Measurements from ENCODE around the gene SPDYE4.

The SPDYE4 gene

DNA sequence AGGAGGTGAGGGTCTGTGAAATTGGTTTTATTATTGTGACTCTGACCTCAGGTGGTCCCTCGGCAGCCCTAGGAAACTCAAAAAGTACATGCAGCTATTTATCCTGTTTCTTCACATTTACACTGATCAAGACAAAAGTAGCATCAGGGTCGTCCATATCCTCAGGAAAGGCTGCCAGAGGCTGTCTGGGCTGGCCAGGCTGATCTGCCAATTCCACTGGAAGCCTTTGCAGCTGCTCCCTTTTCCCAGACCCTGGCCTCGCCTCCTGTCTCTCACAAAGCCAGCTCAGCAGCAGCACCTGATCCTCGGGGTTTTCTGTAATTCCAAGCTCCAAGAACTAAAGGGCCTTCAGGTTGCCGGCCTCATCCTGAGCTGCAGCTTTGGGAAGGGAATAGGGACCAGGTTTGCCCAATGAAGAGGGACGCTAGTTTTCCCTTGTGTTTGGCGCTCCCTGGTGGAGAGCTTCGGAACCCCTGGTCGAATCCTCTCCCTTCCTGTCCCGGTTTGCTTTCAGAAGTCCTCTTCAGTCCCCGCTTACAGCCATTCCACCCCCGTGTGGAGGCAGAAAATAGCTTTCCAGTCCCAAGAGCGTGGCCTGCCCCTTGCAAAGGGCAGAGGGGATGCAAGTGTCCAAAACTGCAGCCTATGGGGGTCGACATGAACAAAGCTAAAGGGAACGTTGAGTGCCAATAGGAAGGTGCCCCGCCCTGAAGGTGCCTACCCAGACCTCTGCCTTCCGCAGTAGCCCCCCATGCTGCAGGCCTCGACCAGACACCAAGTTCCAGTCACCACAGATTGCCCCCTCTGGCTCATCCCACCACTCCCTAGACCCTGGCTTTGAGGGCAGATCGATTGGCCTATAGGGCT, 27.4 kb upstream of the SPDYE4 start:
- DNase-seq (ENCODE audit: low spot score) = peak; percentile 34

DNA sequence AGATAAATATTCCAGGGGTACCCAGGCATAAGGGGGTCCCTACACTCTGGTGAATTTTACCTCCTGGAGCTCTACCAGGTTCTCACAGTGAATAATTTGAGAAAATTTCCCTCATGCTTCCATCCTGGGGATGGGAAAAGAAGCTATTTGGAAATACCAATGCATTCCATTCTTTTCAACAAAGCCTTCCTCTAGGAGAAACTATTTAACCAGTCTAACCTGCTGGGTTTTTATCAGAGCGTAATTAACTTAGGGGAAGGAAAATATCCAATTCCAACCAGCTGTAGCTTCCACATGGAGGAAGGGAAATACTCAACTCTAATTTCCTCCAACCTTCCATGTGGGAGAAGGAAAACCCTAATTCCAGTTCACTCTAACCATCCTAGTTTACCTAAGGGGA, 23.8 kb upstream of the SPDYE4 start:
- DNase-seq (ENCODE audit: low spot score) = no peak

DNA sequence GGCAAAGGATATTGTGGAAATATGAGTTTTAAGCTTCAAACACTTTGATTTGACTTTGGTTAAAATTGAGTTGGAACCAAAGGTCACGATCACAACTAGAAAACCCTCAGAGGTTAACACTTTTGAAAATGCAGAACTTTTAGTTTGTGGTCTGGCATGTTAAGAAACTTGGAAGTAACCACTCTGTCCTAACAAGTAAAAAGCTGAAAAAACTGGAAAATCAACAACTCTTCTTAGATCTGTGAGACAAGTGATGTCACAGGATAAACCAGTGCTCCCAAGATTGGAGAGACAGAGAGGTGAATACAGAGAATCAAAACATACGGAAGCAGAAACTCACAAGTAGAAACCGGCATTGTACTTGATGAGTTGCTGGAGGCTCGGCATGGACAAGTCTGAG, 23.4 kb upstream of the SPDYE4 start:
- no peak for DNase-seq (ENCODE audit: low spot score)

DNA sequence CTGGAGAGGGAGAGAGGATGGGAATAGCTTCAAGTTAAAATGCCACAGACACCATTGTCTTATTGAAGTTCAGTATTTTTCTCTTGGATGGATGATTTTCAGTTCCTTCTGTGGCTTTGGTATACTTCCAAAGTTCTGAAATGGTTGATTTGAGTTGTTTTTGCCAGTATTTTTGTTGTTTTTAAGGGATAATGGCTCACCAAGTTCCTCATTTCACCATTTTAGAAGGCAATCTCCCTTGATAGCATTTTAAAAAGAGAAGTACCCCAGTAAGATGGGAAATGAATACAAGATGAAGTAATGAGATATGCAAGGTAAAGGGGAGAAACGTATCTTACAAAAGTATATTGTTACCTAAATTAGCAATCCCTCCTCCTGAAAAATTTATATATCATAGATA, 18.5 kb upstream of the SPDYE4 start:
- DNase-seq (ENCODE audit: low spot score) = no peak

DNA sequence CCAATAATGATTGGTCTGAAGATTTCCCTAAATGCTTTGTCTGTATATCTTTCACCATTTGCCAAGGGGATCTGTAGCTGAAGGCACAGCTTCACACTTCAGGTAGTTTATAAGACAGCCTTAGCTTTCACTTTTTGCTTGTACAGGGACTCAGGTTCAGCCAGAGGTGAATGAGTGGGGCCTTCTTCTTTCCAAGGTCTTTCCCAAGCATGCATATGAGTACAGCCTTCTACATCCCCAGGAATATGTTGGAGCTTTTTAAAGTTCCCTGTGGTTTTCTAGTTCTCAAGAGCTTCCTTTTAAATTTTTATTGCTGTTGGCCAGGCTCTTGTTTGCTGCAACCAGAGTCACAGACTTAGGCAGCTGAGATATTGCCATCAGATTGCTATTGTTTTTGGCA, 17.9 kb upstream of the SPDYE4 start:
- no peak for DNase-seq (ENCODE audit: low spot score)

DNA sequence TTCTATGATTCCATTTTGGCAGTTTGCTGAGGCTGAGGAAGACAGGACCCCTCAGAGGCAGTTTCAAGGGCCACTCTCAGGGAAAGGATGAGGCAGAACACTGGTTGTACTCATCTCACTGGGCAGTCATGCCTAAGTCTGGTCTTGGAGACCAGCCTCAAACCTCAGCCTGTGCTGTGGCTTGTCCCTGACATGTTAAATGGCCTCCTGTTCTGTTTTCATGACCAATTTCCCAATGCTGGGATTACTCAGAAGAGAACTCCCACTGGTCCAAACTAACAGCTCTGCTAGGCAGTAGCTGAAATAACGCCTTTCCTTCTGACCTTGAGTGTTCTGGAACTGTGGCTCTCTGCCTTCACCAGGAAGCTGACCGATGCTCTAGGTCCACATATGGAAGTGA, 8.4 kb upstream of the SPDYE4 start:
- DNase-seq (ENCODE audit: low spot score) = no peak

DNA sequence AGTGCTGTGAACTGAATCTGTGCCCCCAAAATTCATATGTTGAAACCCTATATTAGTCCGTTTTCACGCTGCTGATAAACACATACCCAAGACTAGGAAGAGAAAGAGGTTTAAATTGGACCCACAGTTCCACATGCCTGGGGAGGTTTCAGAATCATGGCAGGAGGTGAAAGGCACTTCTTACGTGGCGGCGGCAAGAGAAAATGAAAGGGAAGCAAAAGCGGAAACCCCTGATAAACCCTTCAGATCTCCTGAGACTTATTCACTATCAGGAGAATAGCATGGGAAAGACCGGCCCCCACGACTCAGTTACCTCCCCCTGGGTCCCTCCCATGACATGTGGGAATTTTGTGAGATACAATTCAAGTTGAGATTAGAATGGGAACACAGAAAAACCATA, 3.7 kb upstream of the SPDYE4 start:
- no peak for DNase-seq (ENCODE audit: low spot score)

DNA sequence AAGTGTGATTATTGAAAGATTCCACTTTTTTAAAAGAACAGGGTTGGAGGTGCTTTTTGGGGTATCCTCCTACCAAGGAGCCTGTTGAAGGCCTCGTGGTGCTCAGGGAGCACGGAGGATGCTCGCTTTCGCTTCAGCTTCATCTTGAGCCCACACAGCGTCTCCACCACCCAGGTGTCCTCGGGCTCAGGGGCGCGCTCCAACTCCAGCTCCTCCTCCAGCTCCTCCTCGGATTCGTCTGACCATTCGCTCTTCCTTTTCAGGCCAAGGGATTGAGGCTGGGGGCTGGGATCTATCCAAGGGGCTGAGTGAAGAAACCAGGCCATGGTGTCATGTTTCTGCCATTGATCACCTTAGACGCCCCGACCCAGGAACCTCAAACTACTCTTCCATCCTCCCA, 1.2 kb downstream of the SPDYE4 start:
- no peak for DNase-seq (ENCODE audit: low spot score)

DNA sequence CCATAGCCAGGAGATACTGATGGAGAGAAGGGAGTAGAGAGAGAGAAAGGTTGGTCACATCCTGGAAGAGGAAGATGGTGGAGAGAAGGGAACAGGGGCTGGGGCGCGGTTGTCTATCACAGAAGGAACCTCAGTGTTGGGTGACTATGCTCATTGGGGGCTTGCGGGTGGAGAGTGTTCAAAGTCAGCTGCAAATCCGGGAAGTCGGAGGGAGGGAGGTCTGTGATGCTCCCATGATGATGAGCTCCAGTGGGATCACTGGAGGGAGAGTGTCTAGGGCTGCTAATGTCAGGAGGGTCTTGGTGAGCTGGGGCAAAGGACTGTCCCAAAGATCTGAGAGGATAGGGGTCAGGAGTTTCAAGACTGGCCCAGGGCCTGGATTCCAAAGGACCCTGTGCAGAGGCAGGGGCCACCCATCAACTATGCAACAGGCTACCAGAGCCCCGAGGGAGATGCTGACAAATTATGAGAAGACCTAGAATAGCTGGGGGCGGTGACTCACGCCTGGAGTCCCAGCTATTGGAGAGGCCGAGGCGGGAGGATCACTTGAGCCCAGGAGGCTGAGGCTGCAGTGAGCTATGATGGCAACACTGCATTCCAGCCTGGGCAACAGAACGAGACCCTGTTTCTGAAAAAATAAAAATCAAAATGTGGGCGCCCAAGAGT, 2.6 kb downstream of the SPDYE4 start:
- DNase-seq (ENCODE audit: low spot score) = no peak

DNA sequence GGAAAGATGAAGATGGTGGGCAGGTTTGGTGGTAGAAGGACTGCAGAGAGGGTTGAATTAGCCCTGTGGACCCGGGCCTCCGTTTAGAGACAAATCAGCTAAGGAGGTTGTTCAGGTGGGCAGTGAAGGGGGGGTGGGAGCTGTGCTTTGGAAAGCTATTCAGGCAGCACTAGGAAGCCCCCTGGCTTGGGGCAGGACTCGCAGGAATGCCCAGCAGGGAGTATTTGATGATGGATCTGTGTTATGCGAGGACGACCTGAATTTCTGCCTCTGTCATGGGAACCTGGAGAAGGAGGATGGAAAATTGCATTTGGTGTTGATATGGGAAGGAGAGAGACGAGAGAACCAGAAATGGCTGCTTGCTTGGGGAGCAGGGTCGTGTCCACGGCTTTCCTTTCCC, 3.5 kb downstream of the SPDYE4 start:
- DNase-seq (ENCODE audit: low spot score) = no peak

DNA sequence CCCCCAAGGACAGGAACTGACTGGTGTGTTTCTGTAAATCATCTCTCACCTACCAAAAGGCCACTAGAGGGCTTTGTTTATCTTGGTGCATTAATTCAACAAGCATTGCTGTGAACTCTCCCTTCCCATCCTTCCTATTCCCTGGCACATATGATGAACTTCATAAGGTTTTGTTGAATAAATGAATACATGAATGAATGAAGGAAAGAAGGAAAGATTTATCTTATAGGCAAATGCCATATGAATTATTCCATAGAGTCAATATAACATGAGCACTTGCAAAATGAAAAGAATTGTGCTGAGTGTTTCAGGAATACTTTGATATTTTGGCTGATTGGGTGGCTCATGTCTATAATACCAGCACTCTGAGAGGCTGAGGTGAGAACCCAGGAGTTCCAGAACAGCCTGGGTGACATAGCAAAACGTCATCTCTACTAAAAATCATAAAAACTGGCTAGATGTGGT, 4.3 kb downstream of the SPDYE4 start:
- peak; percentile 52 for DNase-seq (ENCODE audit: low spot score)

DNA sequence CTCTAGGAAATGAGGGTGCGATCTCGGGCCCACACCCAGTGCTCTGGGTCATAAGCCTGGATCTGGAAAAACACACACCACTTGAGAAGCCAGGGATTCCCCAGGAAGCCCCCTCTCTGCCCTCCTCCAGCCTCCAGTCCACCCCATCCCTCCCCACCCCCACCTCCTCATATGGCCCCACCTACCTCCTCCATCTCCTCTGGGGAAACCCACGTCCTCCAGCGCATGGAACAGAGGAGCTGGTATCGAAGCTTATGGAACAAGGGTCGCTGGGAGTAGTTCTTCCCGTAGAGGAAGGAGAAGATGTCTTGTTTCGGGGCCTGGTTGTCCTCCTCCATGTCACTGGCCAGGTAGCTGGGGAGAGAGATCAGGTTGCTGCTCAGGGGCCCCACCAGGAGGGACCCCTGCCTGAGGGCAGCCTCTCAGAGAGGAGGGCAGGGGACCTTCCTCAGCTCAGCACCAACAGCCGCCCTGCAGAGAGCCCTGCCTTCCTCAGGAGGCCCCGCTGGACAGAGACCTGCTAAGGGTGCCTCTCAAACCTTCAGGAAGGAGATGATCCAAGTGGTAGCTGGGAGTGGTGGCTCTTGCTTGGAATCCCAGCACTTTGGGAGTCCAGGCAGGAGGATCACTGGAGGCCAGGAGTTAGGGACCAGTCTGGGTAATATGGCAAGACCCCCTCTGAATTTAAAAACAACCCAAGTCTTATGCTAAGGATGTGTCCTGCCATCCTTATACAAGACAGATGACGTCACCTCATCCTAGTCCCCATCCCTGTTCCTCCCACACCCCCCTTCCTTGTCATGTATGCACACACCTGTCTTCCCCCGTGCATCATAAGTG, 5.0 kb downstream of the SPDYE4 start:
- DNase-seq (ENCODE audit: low spot score) = no peak

DNA sequence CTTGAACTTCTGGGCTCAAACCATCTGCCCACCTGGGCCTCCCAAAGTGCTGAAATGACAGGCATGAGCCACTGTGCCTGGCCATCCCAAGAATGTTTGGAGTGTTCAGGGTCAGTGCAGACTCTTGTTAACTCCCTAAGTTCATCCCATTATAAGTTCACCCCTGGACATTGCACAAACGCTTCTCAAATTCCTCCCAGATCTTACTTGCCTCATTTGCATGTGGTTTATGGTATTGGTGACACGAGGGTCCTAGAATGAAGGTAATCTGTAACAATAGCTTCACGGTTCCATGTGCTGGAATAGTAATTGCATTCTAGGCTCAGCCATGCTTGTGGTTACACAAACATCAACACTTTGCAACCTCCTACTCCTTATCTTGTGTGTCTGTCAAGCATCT, 8.7 kb downstream of the SPDYE4 start:
- no peak for DNase-seq (ENCODE audit: low spot score)

DNA sequence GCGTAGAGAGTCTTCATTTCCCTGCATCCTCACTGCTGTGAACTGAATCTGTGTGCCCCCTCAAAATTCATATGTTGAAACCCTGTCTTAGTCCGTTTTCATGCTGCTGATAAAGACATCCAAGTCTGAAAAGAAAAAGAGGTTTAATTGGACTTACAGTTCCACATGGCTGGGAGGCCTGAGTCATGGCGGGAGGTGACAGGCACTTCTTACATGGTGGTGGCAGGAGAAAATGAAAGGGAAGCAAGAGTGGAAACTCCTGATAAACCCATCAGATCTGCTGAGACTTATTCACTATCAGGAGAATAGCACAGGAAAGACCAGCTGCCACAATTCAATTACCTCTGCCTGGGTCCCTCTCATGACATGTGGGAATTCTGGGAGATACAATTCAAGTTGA, 10.6 kb downstream of the SPDYE4 start:
- no peak for DNase-seq (ENCODE audit: low spot score)

DNA sequence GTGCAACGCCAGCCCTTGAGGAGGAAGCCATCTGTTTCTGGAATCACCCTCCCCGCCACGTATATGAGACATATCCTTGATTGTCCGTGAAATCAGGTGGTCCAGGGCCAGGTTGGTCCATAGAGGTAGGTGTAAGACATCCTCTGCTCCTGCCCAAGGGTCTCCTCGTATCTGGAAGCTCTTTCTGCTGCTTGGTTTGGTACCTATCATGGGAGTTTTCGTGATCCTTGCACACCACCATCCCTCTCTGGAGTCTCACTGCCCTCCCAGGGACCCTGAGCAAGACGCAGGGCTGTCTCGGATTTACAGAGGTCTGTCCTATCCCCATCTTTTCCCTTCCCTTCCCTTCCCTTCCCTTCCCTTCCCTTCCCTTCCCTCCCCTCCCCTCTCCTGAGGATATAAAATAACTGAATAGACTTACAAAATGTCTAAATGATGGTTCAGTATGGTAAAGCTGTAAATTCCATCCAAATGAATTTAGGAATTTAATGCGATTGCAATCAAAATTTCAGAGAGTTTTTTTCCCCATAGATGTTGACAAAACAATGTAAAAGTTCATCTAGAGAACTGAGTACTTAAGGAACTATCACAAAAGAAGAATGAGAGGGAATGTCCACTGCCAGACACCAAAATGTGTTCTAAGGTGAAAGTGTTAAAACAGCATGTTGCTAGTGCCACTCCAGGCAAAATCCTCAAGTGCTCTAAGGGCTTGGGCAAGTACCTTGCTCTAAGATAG, 11.7 kb downstream of the SPDYE4 start:
- no peak for DNase-seq (ENCODE audit: low spot score)

DNA sequence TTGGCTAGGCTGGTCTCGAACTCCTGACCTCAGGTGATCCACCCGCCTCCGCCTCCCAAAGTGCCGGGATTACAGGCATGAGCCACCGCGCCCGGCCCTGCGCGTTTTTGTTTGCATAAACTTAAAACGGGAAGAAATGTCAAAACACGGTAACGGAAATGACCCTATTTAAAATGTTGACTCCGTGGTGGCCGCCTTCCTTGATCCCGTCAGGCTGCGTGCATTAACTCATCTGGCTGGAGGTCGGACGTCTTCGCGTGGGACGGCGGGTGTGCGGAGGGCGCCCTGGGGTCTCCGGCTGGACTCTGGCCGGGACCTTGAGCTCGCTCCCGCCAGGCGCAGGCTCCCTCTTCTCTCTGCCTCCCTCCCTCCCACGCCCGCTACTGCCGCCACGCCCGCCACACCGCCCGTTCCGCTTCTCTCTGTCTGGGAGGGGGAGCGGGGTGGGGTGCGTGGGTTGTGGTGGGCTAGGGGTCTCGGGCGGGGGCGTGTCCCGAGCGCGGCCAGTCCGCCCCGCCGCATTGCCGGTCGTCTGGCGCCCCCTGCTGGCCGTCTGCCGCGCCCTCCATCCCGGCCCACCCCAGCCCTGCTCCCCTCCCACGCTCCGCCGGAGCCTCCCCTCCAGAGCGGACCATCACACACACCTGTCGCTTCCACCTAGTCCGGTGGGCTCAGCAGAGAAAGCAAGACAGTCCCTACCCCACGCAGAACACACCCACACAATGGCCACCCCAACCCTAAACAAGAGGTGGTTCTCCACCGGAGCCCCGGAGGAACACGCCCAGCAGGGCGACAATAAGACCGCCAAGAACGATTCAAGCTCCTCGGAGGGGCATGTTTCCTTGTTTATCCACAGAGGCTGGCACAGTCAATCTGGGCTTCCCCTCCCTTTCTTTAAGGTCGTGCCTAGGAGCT, 12.5 kb downstream of the SPDYE4 start:
- DNase-seq (ENCODE audit: low spot score) = peak; percentile 75

DNA sequence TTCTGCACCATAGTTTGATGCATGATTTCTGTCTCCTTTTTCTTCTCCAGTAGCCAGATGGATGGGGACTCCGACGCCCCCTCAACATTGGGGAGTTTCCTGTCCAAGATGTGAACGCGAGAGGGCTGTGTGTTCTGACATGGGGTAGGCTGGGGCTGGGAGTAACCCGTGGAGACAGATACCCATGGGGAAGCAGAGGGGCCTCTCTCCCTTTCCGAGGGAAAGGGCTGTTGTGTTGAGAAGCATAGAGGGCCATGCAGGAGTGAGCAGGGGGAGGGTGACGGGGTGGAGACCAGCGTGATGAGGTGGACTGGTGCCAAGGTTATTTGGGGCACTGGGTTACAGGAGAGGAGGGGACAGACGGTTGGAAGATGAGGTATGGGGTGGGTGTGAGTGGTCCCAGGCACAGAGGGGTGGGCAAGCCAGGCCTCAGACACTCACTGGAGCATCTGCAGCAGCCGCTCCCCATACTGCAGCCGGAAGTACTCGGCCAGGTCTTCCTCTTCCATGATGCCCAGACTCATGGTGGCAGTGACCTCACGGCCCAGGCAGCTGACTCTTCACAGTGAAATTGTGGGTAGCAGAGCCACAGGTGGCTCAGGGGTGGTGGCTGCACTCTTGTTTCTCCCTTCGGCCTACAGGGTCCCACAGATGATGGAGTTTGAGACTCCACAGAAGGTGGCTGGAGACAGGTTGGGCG, 14.1 kb downstream of the SPDYE4 start:
- DNase-seq (ENCODE audit: low spot score) = no peak

DNA sequence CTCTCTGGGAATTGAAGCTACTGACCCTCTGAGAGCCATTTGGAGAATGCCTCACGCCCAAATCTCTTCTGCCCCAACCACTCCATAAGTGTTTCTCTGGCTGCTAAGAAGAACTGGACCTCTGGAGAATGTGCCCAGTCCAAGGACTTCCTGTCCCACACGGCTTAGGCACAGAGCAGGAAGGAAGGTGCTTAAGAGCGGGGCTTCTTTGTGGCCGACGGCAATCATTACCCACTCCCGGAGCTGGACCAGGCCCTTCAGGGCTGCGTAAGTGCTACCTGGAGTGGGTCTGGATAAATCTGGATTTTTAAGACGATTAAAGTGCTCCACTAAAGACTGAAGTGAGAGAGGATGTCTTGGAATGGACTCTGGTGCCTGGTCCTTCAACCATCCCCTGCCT, 15.5 kb downstream of the SPDYE4 start:
- no peak for DNase-seq (ENCODE audit: low spot score)

DNA sequence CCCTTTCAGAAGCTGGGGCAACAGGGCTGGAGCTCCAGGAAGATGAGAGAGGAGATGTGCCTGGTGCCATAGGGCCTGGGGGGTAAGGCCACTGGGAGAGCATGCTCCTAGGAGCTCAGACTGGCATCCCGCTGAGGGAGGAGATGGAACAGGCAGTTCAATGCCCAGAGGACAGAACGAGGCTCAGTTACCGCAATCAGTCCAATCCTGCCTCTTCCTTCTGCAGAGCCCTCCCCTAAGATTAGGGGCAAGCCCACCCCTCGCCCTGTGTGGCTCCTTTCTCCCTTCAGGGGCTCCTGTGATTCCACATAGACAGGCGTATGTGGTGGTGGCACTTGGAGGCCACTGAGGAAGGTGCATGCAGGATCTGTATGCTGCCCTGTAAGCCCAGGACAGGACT, 16.1 kb downstream of the SPDYE4 start:
- DNase-seq (ENCODE audit: low spot score) = no peak

DNA sequence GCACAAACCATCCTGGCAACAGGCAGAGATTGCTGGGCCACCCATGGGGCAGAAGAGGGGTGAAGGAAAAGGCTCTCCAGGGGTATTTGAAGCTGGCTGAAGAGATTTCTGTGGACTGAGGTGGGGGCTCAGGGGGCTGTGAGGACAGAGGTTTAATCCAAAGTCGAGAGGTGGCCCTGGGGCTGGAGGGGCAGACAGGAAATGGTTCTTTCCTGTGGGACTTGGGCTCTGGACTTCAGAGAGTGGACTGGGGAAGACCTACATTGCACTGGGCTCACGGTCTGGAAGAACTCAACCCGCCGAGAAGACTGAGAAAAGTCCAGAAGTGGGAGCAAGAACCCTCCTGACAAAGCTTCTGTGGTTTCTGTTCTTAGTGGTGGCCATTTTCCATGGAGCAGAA, 16.6 kb downstream of the SPDYE4 start:
- DNase-seq (ENCODE audit: low spot score) = no peak
